Measurements from ENCODE around the gene SLC25A33.
"Not testable (repeated sequence)": the region's sequence is repeated elsewhere in the genome, so short reads cannot be mapped to it uniquely, and the experiment has no call there.

SLC25A33 gene

GRCh38 chr1:9558946-9559545, 19.8 kb downstream of the SLC25A33 start:
- Histone ChIP-seq H3K36me3 (ENCODE audit: low read length) (peaks cover 10% of the 10 kb centered on the region; the same call in 1 of the 2 replicates), H3K4me2 (ENCODE audit: low read depth, low read length, poor library complexity, severe bottlenecking) (no peak overlapping the region), H3K27me3 (ENCODE audit: low read length) (no peaks in the 10 kb centered on the region), H2AFZ (ENCODE audit: low read depth, low read length, severe bottlenecking) (no peak overlapping the region), H3K9ac (ENCODE audit: low read length) (no peak overlapping the region), H4K20me1 (ENCODE audit: low read depth, low read length) (0 out of 2 replicates have a peak, but pooled peaks cover 4% of the 10 kb centered on the region), H3K4me3 (ENCODE audit: insufficient read depth, low read length, poor library complexity, severe bottlenecking) (no peak overlapping the region), H3K9me3 (ENCODE audit: insufficient read depth, low read length) (no peaks in the 10 kb centered on the region), H3K27ac (ENCODE audit: low read depth, low read length) (no peak overlapping the region), H3K9me2 (replicated peaks; ENCODE audit: insufficient read depth, low read length) (no peaks in the 10 kb centered on the region), H3K79me2 (ENCODE audit: insufficient read depth, low read length) (peaks cover 4% of the 10 kb centered on the region; the same call in 1 of the 2 replicates), H3F3A (ENCODE audit: insufficient read depth) (peaks cover 4% of the 10 kb centered on the region; the same call in 1 of the 2 replicates)
- TF ChIP-seq CTCF (IDR thresholded peaks at IDR 0.05; ENCODE audit: insufficient read depth, low read length, poor library complexity, severe bottlenecking): no peak
- no peak for TF ChIP-seq EZH2phosphoT487 (conservative IDR thresholded peaks at IDR 0.05; ENCODE audit: low read length)

- Histone ChIP-seq H3K4me2 (ENCODE audit: low read depth, low read length, poor library complexity, severe bottlenecking) (no peak overlapping the region), H3K79me2 (ENCODE audit: insufficient read depth, low read length) (peaks cover 4% of the 10 kb centered on the region; the same call in 1 of the 2 replicates), H3K9me3 (ENCODE audit: insufficient read depth, low read length) (no peaks in the 10 kb centered on the region), H3K9me2 (replicated peaks; ENCODE audit: insufficient read depth, low read length) (no peaks in the 10 kb centered on the region), H3K27me3 (ENCODE audit: low read length) (no peaks in the 10 kb centered on the region), H3K4me3 (ENCODE audit: insufficient read depth, low read length, poor library complexity, severe bottlenecking) (no peak overlapping the region), H3K27ac (ENCODE audit: low read depth, low read length) (no peak overlapping the region), H3F3A (ENCODE audit: insufficient read depth) (peaks cover 4% of the 10 kb centered on the region; the same call in 1 of the 2 replicates), H2AFZ (ENCODE audit: low read depth, low read length, severe bottlenecking) (no peak overlapping the region), H3K36me3 (ENCODE audit: low read length) (peaks cover 10% of the 10 kb centered on the region; the same call in 1 of the 2 replicates), H4K20me1 (ENCODE audit: low read depth, low read length) (0 out of 2 replicates have a peak, but pooled peaks cover 4% of the 10 kb centered on the region), H3K9ac (ENCODE audit: low read length) (no peak overlapping the region)
- no peak for TF ChIP-seq CTCF (IDR thresholded peaks at IDR 0.05; ENCODE audit: insufficient read depth, low read length, poor library complexity, severe bottlenecking)
- no peak for TF ChIP-seq EZH2phosphoT487 (conservative IDR thresholded peaks at IDR 0.05; ENCODE audit: low read length)
Observed at GRCh38 chr1:9559673-9560072, 20.4 kb downstream of the SLC25A33 start.

GRCh38 chr1:9560090-9560489, 20.8 kb downstream of the SLC25A33 start:
- not testable (repeated sequence) for H3F3A ChIP-seq (ENCODE audit: insufficient read depth); H3K79me2 ChIP-seq (ENCODE audit: insufficient read depth, low read length); H3K9ac ChIP-seq (ENCODE audit: low read length); H3K27me3 ChIP-seq (ENCODE audit: low read length); H2AFZ ChIP-seq (ENCODE audit: low read depth, low read length, severe bottlenecking); H3K9me3 ChIP-seq (ENCODE audit: insufficient read depth, low read length); H3K36me3 ChIP-seq (ENCODE audit: low read length); H3K4me3 ChIP-seq (ENCODE audit: insufficient read depth, low read length, poor library complexity, severe bottlenecking); H3K27ac ChIP-seq (ENCODE audit: low read depth, low read length); H4K20me1 ChIP-seq (ENCODE audit: low read depth, low read length); H3K9me2 ChIP-seq (replicated peaks; ENCODE audit: insufficient read depth, low read length); H3K4me2 ChIP-seq (ENCODE audit: low read depth, low read length, poor library complexity, severe bottlenecking)

- Histone ChIP-seq H2AFZ (ENCODE audit: low read depth, low read length, severe bottlenecking) (no peak overlapping the region), H3K4me2 (ENCODE audit: low read depth, low read length, poor library complexity, severe bottlenecking) (no peak overlapping the region), H3K79me2 (ENCODE audit: insufficient read depth, low read length) (peaks cover 4% of the 10 kb centered on the region; the same call in 1 of the 2 replicates), H4K20me1 (ENCODE audit: low read depth, low read length) (0 out of 2 replicates have a peak, but pooled peaks cover 4% of the 10 kb centered on the region), H3K27me3 (ENCODE audit: low read length) (no peaks in the 10 kb centered on the region), H3K9me3 (ENCODE audit: insufficient read depth, low read length) (no peaks in the 10 kb centered on the region), H3F3A (ENCODE audit: insufficient read depth) (peaks cover 4% of the 10 kb centered on the region; the same call in 1 of the 2 replicates), H3K9me2 (replicated peaks; ENCODE audit: insufficient read depth, low read length) (no peaks in the 10 kb centered on the region), H3K4me3 (ENCODE audit: insufficient read depth, low read length, poor library complexity, severe bottlenecking) (no peak overlapping the region), H3K9ac (ENCODE audit: low read length) (no peak overlapping the region), H3K27ac (ENCODE audit: low read depth, low read length) (no peak overlapping the region), H3K36me3 (ENCODE audit: low read length) (peaks cover 4% of the 10 kb centered on the region; the same call in 1 of the 2 replicates)
- no peak for TF ChIP-seq EZH2phosphoT487 (conservative IDR thresholded peaks at IDR 0.05; ENCODE audit: low read length)
- TF ChIP-seq CTCF (IDR thresholded peaks at IDR 0.05; ENCODE audit: insufficient read depth, low read length, poor library complexity, severe bottlenecking): no peak
Observed at GRCh38 chr1:9561429-9561828, 22.2 kb downstream of the SLC25A33 start.

Measured in SU-DHL-6 (cell line).